HG02885 (cell line): ENCODE data around the gene PITPNM3.

ENCODE experiments used
- ATAC-seq: cut with Tn5 transposase; IDR thresholded peaks from one replicate; pipeline ENCODE4 v1.9.1; 2021; ENCODE audit warnings: mild to moderate bottlenecking; ENCODE audit not compliant: unreplicated experiment, poor library complexity

PITPNM3 gene

DNA sequence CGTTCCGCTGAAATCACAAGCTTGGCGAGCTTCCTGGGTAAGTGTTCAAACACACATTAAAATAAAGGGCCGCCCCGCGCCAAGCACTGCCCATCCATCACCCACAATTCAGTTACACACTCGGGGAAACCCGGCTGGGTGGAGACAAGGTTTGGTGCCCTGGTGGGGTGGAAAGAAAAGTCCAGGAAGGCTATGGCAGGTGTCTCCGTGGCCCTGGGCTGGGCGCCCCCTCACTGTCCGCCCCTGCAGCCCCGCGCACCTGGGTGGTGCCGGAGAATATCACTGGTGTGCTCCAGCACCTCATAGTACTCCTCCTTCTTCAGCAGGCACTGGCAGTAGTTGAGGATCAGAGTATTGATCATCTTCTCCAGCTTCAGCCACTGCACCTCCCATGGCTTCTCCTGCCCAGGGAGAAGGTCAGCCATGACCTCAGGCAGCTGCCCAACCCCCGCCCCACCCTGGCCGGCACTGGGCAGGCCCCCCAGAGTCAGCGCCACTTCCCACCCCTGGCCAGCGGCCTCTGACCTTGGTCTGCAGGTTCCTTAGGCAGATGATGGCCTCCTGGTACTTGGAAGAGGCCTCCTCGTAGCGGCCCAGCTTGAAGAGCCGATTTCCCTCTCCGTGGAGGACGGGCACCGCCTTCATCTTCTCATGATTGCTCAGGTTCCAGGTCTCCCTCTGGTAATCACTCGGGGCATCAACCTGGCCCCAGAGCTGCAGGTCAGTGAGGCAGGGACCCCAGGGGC lies 129.8 kb downstream of the PITPNM3 start:
- ATAC-seq, result no peak

DNA sequence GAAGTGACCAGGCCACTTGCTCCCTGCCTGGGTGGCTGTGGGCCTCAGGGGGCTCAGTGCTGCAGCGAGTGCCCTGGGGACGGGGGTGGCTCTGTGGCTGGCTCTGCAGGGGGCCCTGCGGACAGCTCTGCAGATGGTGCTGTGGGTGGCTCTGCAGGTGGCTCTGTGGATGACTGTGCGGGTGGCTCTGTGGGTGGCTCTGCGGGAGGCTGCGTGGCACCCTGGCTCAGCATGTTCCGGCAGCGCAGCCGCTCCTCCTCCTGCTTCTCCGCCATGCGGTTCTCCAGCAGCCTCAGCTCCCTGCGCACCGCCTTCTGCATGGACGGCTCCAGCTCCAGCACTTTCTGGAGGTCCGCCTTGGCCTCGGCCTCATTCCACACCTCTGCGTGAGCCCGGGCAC lies 130.9 kb downstream of the PITPNM3 start:
- ATAC-seq, result no peak

DNA sequence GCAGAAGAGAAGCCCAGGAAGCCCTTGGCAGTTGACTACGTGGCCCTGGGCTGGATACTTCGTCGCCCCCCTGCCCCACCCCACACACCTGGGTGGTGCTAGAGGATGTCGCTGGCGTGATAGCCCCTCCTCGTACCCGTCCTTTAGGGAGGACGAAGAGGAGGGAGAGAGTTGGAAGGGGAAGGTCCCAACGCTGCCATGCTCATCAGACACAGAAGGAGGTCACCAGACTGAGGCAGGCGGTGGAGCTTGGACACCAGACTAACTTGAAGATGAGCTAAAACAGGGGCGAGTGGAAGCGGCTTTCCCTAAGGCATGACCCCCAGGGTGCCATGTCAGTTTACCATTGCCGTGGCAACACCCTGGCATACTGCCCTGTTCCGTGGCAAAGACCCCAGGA lies 132.4 kb downstream of the PITPNM3 start:
- no peak for ATAC-seq

DNA sequence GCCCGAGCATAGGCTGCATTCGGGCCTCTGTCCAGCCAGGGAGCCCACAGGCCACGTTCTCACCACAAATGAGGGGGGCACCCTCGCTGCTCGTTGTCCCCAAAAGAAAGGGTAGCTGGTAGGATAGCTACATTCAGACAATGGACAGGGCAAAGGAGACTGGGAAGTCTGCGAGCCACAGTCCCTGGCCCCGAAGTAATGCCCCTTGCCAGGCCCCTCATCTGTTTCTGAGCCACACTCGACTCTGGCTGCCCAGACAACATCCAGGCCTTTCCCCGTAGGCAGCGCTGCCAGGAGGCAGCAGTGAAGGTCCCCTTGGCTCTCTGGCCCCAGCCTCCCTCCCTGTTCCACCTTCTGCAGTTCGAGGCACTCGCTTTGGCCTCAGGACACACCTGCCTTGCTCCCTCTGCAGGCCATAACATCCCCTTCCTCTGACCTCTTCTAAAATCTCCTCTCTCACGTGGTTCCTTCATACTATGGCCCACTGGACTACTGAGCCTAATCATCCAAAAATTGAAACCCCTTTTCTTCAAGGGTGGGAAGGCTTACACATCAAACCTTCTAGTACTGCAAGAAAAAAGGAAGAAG lies 133.6 kb downstream of the PITPNM3 start:
- no peak for ATAC-seq

DNA sequence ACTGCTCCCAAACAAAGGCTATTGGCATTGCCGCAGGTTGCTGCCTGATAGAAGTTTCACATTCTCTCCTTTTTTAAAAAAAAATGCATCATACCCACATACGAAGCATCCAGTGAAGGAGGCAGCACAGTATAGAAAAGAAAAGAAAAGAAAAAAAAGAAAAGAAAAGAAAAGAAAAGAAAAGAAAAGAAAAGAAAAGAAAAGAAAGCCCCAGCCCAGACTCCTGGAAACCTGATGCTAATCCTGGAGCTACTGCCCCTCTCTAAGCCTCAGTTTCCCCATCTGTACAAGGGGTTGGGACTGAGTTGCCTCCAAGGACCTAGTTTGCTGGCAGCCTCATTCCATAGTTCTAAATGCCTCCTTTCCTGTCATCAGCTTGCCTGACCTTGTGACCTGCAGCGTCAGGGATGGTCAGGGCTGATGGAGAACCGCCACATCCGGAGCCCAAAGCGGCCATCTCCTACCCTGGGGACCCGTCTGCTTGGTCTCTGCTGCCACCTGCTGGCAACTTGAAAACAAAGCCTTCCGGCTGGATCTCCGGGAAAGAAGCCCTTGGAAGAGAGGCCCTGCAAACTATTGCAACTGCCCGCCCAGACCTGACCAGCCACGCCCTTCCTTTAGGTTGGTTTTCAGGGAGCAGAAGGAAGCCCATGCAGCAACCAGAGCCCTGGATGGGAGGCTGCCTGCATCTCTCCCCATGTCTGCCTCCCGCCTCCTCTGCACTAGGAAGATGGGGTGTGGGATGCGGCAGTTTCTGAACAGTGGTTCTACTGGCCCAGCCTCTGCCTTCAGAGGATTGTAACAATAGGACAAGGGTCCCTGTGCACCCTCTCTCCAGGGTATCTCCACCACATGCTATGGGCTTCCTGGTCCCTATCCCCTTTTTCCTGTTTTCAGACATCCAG lies 134.4 kb downstream of the PITPNM3 start:
- no peak for ATAC-seq

DNA sequence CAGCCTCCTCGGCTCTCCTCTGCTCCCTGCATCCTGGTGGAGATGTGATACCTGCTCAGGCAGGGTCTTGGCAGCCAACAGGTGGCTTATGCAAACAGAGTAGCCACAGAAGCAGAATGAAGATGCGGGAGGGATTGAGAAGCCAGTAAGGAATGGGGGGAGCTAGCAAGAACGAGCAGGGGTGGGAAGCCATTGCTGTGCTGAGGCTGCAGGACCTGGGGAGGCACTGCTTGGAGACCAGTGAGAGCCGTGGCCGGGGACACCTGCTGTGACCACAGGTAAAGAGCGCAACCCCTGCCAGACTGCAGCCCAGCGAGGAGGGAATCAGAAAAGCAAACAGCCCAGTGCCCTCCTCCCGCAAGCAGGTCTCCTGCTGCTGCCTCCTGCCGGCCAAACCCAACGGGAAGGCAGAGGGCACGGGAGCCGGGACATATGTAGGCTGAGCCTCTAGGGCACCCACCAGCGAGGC lies 136.1 kb downstream of the PITPNM3 start:
- no peak for ATAC-seq

DNA sequence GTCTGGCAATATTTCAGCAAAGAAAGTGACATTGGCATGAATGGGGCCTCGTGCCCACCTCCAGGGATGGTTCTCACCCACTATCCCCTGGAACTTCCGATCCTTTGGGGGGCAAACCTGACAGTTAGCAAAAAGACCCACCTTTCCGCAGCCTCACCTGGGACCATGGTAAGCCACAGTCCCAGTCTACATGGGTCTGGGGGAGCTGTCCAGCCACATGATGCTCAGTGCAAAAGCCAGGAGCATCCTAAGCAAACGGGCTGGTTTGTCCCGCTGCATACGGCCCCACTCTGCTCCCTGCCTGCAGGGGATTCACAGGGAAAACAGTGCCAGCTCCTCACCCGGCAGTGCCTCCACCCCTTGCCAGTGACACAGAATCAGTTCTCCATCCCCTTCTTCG lies 140.7 kb downstream of the PITPNM3 start:
- ATAC-seq, result no peak

DNA sequence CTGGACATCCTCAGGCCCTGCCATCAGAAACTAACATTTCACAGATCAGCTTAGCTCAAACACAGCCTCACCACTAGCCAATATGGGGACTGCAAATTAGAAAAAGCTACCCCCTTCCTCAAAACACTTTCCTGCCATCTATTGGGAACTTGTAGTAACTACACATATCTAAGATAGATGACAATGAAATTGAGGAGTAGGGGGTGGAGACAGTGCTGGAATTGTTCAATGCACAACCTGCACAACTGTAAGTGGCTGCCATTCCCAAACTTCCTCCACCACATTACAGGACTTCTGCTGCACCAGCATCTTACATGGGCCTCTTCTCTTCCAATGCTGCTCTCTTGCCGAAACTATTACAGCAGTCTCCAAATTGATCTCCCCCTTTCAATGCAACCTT lies 143.3 kb downstream of the PITPNM3 start:
- ATAC-seq, result no peak

DNA sequence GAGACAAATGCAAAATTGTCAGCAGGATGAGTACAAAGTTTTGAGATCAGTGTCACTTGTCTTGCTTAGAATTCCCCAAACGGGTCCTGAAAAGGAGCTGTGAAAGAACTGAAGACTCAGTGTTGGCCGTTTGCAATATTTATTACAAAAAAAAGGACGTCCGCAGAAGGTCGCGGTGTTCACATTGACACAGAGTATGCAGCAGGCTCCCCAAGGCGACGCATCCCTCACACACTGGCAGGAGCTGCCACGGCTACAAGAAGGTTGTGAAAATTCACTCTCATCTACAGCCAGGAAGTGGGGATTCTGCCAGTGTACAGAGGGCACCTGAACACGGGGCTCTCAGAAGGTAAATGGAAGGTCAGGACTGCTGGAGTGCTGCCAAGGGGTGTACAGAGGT lies 147.6 kb downstream of the PITPNM3 start:
- ATAC-seq, result no peak

DNA sequence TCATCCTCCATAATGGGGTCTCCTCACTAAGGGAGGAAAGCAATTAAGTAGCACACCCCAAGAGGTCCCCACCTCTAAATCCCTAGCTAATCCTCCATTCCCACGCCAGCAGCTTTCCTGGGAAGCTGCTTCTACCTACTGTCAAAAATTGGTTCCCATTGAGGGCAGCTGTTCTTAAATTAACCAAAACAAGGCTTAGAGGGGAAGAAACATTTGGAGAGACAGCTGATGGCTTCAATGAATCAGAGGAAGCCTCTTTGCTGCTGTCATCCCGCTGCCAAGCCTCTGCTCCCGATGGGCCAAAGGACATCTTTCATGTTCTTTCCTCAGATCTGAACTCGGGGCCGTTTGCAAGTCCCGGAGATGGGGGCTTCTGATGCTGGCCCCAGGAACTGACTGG lies 148.1 kb downstream of the PITPNM3 start:
- no peak for ATAC-seq

DNA sequence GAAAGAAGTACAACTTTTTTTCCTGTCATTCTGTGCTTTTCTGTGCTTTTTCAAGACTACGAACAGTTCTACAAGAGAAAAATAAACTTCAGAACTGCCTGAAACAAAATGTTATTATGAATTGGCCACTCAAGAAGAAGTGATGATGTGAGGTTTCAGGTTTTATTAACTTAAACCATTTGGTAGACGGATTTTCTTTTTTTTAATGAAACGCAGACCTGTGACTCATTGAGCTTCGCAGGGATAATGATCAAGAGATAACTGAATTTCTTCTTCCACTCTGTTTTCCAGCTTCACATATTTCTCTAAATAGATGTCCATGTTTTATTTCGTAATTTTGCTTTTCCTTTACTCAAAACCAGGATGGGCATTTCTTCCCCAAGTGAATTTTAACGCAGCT lies 154.1 kb downstream of the PITPNM3 start:
- no peak for ATAC-seq
